NCI-H2029 (cell line): ENCODE measurements around the gene APP.
"Not testable (repeated sequence)": the region's sequence is repeated elsewhere in the genome, so short reads cannot be mapped to it uniquely, and the experiment has no call there.

Experiments
- DNase-seq: peaks from one replicate; lab custom pipeline; 2025; lab: John Stamatoyannopoulos, UW

The APP gene

DNA sequence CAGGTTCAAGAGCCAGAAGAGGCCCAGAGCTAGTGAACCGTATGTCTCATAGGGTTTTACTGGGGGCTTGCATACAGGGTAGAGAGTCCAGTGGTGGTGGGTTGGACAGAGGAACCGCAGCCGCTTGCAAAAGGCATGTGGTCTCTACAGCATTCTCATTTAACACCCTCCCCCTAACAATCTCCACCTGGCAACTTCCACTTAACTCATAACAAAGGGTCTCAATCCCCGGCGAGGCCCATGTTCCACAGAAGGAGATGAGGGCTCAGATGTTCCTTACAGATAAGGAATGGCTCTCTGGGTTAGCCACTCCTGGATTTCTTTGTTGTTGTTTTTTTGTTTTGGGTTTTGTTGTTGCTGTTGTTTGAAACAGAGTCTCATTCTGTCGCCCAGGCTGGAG, 106.1 kb downstream of the APP start:
- DNase-seq, result no peak

DNA sequence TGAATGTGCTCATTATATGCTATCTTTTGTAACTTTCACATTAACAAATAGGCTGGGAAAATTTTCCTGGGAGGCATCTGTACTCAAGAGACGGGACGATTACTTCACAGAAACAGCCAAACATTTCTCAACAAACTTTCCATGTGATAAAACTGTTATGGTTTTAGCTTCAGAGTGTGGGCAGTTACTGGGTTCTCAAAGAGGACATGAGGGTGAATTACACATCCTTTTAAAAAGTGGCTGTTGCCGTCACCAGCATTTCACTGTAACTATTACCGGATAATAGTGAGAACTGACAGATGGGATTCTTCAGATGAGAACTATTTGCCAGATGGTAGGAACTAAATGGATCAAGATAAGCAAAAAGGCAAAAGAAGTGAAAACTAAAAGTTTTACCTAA, 109.1 kb downstream of the APP start:
- no peak for DNase-seq

DNA sequence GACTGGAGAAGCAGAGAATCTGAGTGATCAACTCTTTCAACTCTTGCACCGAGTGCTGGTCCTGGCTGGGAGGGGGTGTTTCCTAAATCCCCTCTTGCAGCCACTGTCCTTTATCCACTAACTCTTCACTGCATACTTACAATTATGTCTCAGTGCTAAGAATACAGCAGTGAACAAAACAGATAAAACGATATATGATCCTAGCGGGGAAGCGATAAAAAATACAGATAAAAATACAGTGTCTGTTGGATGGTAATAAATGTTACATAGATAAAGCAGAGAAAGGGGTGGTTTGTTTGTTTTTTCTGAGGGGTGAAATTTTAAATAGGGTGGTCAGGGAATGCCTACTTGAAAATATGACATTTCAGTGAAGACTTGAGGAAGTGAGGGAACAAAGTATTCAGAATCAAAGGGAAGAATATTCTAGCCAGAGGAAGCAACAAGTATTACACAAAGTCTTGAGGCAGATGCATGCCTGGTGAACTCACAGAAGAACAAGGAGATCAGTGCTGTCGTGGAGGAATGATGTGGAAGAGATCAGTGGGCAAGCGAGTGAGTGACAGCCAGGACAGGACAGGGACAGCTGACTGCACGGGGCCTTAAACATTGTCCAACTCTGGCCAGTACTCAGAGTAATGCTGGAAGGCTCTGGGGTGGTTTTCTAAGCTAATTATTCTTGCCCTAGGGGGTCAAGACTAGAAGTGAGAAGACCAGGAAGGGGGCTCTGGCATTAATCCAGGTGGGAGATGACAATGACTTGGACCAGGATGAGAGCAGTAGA, 110.0 kb downstream of the APP start:
- DNase-seq, result no peak

DNA sequence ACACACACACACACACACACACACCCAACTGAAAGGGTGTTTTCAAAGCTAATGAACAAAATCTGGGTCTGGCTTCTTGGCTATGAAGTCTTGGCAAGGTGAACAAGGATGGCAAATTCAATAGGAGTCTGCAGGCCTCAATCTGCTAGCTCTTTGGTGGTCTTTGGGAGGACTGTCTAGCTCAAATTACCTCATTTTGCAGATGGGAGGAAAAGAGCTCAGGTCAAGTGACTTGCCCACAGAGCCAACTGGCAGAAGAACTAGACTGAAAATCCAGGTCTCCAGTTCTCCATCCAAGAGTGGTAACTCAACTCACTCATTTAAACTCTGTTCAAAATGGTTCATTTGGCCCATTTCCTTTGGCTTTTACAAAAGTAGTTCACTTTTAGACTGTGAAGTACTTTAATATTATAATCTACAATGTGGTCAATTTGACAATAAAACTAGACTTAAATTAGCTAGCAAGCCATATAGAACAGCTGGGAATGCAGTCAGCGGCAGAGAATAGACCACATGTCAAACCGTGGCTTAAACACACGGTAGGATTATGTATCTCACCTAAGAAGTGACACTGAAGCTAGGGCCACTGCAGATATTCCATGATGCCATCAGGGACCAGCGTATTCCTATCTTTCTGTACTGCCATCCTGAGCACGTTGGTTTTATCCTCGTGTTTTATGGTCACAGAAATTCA, 112.9 kb downstream of the APP start:
- no peak for DNase-seq

DNA sequence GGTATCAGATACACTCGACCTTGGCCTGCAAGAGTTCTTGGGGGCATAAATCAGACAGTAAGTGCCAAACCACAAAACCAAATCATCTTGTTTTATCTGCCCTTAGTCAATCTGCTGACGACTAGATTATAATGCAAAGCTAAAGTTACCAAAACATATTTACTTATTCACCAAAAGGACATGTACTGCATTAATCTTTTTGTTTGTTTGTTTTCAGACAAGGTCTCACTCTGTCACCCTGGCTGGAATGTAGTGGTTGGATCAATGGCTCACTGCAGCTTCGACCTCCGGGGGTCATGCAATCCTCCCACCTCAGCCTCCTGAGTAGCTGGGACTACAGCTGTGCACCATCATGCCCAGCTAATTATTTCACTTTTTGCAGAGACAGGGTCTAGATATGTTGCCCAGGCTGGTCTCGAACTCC, 114.7 kb downstream of the APP start:
- no peak for DNase-seq

DNA sequence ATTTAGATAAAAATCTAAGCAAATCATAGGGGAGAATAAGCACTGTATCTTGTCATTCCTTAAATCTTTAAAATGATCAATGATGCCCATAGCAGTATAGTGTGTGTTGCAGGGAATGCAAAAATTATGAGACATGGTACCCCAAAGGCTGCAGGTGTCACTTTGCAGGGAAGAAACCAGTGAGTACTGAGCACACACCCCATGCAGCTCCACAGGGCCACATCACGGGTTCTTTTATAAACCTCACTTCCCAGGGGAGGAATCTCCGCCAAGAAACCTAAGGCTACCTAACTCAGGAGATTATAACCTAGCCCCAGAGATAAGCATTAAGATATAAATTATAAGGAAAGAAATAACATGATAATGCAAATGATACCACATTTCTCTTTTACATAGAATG, 115.6 kb downstream of the APP start:
- no peak for DNase-seq

DNA sequence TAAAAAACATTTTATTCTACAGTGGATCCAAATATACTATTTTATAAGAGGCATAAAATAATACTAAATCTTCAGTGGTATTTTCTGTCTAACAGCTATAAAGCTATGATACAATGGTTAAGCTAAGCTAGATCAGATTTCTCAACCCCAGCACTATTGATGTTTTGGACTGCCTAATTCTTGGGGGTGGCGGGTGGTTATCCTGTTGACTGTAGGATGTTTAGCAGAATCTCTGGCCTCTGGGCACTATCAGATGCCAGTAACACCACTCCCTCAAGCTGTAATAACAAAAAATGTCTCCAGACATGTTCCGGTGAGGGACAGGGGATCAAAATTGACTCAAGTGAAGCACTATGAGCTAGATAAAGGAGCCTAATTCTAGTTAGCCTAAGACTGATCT, 118.5 kb downstream of the APP start:
- no peak for DNase-seq

DNA sequence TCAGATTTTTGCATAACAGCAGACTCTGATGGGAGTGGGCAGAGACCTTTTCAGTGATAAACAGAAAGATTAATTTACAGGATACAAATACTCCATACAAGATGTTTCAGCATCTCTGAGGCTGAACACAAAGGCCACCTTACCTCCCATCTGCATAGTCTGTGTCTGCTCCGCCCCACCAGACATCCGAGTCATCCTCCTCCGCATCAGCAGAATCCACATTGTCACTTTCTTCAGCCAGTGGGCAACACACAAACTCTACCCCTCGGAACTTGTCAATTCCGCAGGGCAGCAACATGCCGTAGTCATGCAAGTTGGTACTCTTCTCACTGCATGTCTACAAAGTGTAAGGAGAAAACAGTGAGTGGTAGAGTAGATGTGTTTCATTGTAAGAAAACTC, 119.7 kb downstream of the APP start:
- DNase-seq, result no peak

DNA sequence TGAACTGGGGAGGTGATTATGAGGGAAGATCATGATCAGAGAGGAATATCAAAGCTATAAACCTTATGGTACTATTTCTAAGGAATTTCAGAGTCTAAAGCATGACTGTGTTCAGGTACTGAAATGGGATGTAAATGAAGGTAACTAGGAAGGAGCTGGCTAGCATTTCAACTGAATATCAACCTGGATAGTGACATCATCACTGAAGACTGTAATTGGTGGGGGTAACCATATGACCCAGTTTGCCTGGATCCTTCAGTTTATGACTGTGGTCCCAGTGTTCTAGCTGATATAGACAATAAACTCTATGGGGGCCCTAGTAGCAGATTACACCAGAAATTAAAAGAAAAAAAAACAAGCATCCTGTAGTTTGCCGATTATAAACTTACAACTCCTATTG, 120.8 kb downstream of the APP start:
- DNase-seq, result no peak

DNA sequence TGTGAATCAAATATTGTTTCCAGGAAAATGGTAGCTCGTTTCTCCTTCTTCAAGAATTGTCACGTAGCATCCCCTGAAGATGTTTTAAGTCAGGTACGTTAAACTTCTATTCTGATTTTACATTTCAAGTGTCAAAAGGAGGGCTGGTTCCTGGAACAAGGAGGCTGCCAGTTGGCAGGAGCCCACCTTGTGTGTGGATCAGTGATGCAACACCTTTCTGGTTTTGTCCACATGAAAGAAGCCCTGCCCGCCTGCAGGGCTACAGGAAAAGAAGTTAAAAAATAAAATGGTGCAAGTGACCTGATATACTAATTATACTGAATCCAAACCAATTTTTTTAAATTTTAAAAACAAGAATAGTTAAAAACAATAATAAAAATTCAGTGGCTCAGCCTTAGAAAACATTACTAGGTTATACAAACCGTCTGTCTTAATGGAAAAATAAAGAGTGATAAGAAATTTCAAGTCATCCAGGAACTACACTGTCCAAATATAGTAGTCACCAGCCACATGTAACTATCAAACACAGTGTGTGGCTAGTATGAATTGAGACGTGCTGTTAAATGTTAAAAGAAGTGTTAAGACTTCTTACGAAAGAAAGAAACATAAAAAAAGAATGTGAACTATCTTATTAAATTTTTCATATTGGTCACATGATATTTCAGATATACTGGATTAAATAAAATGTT, 123.1 kb downstream of the APP start:
- peak; percentile 58 for DNase-seq

DNA sequence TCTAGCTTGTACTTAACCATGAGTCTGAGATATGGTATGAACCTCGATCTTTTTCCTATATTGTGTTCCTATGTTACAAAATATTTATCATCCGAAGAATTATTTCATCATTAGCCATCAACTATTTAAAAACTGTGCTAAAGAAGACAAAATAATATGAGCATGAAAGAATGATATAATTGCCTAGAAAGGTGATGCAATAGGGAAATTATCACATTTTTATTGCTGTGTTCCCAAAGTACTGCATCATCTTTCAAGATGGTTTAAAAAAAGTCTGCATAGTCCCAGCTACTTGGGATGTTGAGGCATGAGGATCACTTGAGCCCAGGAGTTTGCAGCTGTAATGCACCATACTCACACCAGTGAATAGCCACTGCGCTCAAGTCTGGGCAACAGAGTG, 126.7 kb downstream of the APP start:
- DNase-seq, result no peak

DNA sequence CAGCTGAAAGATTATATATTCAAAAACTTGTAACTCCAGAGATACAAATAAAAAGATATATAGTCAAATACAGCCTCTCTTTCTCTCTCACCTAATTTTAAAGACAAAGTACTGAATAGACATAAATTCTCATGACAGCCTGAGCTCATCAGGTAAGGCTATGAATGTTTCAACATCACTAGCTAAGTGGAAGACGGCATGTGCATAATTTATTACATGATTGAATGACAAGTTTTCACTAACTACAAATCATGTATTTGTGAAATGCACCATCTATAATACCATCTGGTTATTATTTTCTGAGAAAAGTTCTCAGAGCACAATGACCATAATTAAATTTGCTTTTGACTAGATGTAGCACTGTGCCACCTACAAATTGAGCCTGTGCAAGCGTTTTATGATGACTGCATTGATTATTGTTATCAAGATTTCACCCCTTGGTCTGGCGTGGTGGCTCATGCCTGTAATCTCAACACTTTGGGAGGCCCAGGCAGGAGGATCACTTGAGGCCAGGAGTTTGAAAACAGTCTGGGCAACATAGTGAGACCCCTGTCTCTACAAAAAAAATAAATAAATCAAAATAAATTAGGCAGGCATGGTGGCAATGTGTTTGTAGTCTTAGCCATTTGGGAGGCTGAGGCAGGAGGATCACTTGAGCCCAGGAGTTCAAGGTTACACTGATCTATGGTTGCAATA, 128.2 kb downstream of the APP start:
- DNase-seq, result no peak

DNA sequence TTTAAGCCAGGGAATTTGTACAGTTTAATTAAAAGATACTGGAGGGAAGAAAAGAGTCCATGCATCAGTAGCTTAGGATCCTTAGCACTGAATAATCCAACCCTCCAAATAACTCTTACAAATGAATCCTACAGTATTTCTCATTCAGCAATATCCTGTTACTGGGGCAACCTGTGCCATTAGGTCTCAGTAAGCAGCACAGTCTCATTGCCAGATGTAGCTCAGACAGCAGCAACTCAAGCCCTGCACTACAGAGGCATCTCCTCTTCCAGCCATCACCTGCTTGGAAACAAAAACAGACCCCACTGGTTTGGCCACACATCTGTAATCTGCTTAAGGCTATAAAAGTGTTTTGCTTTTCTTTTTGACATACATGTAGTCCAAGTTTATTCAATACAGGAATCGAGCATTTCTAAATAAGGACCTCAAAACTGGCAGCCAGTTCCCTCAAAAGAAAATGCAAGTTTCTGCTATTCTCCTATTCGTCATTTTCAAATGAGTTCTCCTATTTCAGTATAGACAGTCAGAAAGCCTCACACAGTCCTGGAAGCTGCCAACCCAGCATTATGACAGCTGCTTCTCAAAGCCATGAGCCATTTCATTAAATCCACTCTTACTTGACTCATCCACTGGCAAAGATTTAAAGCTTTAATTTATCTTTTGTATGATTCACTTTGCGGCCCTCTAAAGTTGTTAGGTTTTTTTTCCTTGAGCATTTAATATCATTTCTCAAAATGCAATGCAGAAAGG, 129.0 kb downstream of the APP start:
- DNase-seq, result no peak

DNA sequence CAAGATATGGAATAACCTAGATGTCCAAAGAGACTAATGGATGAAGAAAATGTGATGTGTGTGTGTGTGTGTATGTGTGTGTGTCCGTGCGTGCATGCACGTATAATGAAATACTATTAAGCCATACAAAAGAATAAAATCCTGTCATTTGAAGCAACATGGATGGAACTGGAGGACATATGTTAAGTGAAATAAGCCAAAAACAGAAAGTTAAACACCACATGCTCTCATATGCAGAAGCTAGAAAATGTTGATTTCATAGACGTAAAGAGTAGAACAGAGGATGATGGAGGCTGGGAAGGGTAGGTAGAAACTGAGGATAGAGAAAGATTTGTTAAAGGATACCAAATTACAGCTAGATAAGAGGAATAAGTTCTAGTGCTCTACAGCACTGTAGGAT, 133.7 kb downstream of the APP start:
- DNase-seq, result no peak

DNA sequence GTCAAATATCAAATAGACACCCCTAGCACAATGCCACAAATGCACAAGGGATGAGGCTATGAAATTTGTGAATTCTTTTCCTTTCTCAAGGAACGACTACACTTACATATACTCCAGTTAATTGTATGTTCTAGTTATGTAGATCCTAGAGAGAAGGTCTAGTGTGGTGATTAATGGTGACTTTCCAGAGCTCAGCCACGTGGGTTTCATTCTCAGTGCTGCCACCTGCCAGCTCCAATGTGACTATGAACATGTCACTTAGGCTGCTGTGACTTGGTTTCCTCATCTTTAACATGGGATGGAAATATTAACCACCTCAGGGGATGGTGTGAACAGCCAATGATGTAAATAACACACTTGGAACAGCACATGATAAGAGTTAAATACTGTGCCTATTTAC, 138.3 kb downstream of the APP start:
- no peak for DNase-seq

DNA sequence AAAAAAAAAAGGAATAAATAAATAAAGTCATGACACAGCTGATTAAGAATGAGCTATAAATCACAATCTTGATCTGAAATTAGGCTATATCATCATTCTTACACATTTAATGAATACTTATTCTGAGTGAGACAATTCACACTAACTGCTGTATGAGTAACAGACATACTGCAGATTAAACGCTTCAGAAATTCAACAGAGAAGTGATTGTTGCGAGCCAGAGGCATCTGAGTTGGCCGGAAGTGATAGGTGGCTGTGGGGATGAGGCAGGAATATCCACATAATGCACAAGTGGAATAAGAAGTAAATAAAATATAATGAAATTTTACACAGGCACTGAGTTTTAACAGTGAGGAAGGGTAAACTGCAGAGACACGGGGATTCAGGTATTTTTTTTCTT, 142.4 kb downstream of the APP start:
- no peak for DNase-seq

DNA sequence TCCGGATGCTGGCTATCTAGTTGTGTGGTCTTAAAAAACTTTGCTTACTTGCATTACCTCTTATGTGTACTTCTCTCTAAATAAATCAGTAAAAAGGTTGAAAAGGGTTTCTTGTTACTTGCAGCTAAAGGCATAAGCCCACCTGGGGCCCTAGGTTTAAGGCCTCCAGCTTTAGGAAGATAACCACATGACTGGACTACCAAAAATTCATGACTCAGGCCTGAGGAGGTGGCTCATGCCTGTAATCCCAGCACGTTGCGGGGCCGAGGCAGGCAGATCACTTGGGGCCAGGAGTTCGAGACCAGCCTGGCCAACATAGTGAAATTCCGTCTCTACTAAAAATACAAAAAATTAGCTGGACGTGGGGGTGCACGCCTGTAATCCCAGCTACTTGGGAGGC, 142.9 kb downstream of the APP start:
- no peak for DNase-seq

DNA sequence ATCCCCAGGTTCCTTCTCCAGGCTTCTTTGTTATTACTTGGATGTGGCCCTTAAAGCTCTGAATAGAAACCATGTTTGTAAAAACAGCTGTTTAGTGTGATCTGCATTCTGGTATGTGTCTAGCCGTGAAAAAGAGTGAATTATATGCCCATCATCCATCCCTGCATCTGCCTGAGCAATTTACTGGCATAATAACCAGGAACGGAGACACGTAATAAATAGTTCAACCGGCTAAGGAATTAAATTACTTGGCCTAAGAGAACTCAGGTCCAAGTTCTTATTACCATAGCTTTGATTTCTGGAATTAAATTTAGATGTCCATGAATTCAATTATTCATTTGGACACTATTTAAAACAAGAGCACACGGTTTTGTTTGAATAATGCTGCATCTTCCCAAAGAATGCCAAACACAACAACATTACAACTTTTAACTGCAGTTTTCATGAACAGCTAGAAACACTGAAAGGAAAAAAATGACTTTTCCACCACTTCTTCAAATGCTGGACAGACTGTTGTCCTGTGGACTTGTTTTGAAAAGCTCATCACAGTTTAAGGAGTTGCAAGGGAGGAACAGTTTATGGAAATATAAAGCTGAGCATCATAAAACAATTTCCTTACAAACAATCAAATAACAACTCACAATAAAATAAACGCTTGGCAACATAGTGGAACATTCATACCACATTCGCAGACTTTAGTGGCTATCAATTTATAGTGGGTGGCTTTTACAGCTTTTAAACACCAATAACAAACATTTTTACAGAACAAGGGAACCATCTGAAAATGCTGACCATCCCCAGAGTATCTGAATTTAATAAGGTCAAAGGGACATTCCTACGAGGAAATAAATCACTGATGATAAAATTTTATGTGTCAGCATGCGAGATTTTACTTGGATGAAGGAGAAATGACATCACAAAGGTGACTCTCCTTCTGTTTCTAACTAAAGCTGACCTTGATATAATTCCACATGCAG, 144.7 kb downstream of the APP start:
- DNase-seq, result no peak

DNA sequence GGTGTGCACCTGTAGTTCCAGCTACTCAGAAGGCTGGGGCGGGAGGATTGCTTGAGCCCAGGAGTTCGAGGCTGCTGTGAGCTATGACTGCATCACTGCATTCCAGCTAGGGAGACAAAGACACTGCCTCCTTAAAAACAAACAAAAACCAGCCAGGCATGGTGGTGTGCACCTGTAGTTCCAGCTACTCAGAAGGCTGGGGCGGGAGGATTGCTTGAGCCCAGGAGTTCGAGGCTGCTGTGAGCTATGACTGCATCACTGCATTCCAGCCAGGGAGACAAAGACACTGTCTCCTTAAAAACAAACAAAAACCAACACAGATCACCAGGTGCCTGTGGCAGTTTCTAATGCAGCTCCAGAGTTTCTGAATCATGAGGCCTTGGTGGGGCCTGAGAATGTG, 147.2 kb downstream of the APP start:
- DNase-seq, result peak; percentile 21

DNA sequence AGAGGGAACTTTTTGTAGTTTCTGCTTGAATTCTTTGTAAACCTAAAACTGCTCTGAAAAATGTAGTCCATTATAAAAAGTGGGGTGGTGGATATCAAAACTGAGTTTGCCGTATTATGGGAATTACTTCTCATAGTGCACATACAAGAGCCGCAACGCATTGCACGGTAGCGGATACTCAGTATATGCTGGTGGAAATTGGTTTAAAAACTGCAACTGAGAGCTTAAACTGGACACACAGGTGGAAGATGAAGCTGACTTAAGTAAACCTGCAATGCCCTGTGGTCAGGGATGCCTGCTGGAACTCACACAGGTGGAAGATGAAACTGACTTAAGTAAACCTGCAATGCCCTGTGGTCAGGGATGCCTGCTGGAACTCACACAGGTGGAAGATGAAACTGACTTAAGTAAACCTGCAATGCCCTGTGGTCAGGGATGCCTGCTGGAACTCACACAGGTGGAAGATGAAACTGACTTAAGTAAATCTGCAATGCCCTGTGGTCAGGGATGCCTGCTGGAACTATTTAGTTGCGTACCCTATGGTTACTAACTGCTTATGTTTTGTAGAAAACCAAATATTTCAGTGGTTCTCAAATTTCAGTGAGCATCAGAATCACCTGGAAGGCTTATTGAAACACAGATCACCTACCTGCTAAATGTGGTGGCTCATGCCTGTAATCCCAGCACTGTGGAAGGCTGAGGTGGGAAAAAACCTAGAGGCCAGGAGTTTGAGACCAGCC, 147.8 kb downstream of the APP start:
- not testable (repeated sequence) for DNase-seq
